ENCODE measurements around the gene PDHX. TPM values are rescaled to one million over a fixed set of nuclear protein-coding genes. Genes with fewer than 3 reads are reported as not detected.

The PDHX gene
- total and polyA plus RNA-seq, 2 of the 4 experiments (the other 2 are of a cell fraction): 19.8 to 26.7 TPM

- no peak for TF ChIP-seq USF2 (IDR thresholded peaks at IDR 0.05; ENCODE audit: low read depth, low read length)
- TF ChIP-seq POLR2A (IDR thresholded peaks at IDR 0.05; ENCODE audit: low read depth, low read length): no peak
- no peak for TF ChIP-seq NFE2L2 (IDR thresholded peaks at IDR 0.05; ENCODE audit: low read depth, low read length)
- no peak for TF ChIP-seq CEBPB (IDR thresholded peaks at IDR 0.05; ENCODE audit: low read depth, low read length)
- no peak for TF ChIP-seq FOS (IDR thresholded peaks at IDR 0.05; ENCODE audit: low read depth, low read length)
Observed at GRCh38 chr11:35016916-35017315, 100.5 kb downstream of the PDHX start (continued).
